Fibroblast of the aortic adventitia (primary cell): ENCODE results near the gene RHOC. TPM values are rescaled to one million over a fixed set of nuclear protein-coding genes. Genes with fewer than 3 reads are reported as not detected.

Experiments
- DNase-seq: peaks from one replicate; pipeline ENCODE4 v3.0.0-alpha.2; 2010; ENCODE audit warnings: low read depth
- H3K4me3 ChIP-seq: 2 replicates; pipeline ENCODE4 v1.5.1; 2011; ENCODE audit warnings: low read depth, mild to moderate bottlenecking, control low read depth, low read length, moderate library complexity
- total RNA-seq: library from RNA; depleted of rRNA; stranded (reverse); fragments of >200 nt; gene quantifications from 2 replicates; pipeline ENCODE4 v1.2.3, GENCODE V29; 2012; ENCODE audit warnings: low replicate concordance
- TF ChIP-seq, protein P1 (sequence below): IDR thresholded peaks from 2 replicates; pipeline ENCODE4 v1.5.1; 2011; ENCODE audit warnings: mild to moderate bottlenecking, low read length, control low read depth, inconsistent platforms; ENCODE audit not compliant: insufficient read depth

Gene RHOC
- 223 and 471 TPM in 2 replicates for total RNA-seq

DNA sequence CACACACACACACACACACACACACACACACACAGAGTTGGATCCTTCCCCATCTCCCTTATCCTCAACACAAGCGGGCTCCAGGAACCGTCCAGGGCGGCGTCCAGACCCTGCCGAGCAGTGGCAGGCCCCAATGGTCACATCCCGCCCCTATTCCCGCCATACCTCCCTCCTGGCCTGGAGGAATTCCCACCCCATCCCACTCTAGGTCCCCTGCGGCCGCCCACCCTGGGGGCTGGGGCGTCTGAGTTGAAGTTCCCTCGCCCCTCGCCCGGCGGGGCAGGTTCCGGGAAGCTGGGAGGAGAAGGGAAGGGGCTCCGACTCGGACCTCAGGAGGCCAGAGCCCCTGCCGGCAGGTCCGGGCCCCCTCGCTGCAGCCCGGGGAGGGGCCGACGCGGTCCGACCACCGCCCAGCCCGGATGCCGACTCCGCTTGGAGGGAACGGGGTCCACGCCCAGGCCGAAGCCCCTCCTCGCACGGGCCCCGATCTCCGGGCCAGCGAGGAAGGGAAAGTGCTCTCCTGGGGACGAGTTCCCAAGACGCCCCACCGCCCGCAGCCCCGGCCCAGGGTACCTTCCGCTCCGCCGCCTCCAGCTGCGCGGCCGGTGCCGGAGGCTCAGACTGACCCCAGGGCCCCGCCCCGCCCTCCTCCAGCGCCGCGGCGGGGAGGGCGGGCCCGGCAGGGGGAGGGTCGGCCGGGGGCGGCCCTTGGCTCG is at the start of gene RHOC:
Gene RHOC, minus strand, starts transcription at position 623 of the 716 bp plus-strand sequence. CDS start 3,328 bp downstream, outside the sequence.
- TF ChIP-seq, protein P1, sequence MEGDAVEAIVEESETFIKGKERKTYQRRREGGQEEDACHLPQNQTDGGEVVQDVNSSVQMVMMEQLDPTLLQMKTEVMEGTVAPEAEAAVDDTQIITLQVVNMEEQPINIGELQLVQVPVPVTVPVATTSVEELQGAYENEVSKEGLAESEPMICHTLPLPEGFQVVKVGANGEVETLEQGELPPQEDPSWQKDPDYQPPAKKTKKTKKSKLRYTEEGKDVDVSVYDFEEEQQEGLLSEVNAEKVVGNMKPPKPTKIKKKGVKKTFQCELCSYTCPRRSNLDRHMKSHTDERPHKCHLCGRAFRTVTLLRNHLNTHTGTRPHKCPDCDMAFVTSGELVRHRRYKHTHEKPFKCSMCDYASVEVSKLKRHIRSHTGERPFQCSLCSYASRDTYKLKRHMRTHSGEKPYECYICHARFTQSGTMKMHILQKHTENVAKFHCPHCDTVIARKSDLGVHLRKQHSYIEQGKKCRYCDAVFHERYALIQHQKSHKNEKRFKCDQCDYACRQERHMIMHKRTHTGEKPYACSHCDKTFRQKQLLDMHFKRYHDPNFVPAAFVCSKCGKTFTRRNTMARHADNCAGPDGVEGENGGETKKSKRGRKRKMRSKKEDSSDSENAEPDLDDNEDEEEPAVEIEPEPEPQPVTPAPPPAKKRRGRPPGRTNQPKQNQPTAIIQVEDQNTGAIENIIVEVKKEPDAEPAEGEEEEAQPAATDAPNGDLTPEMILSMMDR, result no peak
- peak within 1 kb of the TSS; percentile 88 for H3K4me3 ChIP-seq
- peak; percentile 50 for DNase-seq

DNA sequence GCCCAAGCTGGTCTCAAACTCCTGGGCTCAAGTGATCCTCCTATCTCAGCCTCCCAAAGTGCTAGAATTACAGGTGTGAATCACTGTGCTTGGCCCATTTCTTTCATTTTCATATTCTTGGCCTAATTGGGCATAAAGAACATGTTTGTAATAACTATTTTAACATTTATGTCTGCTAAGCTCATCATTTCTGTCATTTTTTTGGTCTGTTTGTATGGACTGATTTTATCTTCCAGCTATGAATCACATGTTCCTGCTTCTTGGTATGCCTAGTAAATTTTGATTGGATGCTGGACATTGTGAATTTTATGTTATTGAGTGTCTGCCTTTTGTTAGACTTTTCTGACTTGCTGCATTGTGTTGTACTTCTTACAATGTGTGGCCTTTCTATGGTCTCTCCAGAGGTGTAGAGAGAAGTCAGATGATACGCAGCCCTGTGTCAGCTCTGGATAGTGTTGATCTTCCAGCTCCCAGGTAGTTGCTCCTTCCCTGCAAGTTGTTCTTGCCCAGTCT is 47.2 kb upstream of the RHOC start:
- TF ChIP-seq, protein P1, result no peak
- no peak for DNase-seq
- H3K4me3 ChIP-seq, result no peak overlapping the region

DNA sequence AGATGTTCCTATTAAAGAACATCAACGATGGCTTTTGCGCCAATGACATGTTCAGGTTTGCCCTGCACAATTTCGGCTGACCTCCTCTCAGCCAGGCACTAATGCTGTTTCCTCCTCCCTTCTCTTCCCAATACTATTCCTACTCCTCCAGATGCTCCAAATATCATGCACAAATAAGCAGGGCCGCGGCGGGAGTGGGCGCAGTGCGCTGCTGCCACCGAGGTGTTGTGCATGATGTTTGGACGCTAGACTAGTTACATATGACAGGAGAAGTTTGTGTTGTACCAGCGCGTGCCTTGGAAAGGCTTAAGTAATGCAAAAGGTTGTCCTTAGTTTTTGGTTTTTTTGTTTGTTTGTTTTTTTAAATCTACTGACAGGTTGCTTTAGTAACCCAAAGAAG is 41.5 kb upstream of the RHOC start:
- DNase-seq, result no peak
- TF ChIP-seq, protein P1, result no peak
- no peak overlapping the region for H3K4me3 ChIP-seq

DNA sequence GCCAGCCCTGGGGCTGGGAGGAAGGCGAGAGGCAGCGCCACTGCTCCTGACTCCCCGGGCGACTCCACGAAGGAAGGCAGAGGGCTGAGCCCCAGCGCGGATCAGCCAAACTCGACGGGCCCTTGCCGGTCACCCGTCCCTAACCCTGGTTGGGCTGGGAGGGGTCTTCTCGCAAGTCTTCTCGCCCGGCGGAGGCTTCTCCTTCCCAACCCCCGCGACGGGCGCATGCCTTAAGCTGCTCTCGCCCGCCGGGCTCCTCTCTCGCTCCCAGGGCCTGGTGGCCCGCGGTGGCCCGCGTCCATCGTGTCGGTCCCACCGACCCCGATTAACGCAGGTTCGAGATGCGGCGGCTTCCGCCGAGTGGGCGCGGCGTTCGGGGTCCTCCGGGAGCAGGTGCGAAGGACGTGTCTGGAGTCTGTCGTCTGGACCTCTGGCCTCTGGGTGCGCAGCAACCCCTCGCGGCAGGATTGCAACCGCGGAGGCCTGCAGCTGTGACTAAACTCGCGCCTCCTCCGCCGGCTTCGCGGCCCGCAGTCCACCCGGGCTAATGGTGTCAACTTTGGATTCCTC is 37.2 kb upstream of the RHOC start:
- H3K4me3 ChIP-seq, result peak overlapping the region; percentile 9
- TF ChIP-seq, protein P1, result peak; percentile 56
- peak; percentile 38 for DNase-seq

DNA sequence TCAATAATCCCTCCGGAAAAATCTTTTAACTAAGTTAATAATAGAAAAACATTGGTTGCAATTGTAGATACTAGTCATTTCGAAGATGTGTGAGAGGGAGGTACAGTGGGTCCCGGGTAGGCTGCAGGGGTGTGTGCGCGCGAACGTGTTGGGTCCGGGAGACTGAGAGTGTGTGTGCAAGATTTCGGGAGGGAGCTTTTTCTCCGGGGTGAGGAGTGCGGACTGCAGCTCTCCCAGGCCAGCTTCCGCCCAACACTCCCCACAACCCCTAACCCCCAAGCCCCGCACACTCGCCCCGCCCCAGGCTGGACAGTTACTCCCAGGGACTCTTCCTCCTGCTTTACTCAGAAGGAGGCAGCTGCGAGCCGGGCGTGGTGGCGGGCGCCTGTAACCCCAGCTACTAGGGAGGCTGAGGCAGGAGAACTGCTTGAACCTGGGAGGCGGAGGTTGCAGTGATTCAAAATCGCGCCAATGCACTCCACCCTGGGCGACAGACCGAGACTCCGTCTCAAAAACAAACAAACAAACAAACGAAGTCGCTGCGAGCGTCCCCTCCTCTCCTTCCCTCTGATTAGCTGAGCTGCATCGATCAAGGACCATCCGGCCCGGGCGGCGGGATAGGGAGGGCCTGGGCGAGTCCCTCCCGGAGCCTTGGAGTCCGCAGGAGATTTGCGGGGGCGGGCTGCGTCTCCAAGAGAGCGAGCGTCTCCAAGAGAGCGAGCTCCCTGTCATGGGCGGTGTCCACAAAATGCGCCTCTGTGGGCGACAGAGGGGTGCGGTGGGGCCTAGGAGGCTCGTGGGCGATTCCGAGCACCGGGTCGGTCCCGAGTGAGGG is 36.5 kb upstream of the RHOC start:
- TF ChIP-seq, protein P1, result no peak
- peak overlapping the region; percentile 9 for H3K4me3 ChIP-seq
- peak; percentile 15 for DNase-seq

DNA sequence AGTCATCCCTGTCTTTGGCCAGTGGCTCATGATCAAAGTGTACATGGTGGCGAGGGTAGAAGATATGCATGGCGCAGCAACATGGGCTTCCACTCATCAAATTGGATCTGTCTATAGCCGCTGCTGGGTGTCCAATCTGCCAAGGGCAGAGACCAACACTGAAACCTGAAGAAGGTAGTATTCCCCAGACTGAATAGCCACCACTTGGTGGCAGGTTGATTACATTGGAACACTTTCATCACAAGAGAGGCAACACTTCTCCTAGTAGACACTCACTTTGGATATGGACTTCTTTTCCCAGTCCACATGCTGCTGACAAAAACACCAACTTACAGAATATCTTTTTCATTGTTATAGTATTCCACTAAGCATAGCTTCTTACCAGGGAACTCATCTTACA is 30.6 kb upstream of the RHOC start:
- no peak overlapping the region for H3K4me3 ChIP-seq
- TF ChIP-seq, protein P1, result no peak
- no peak for DNase-seq
